WTC11 (cell line): ENCODE data around the gene DCAF6. TPM values are rescaled to one million over a fixed set of nuclear protein-coding genes. Genes with fewer than 3 reads are reported as not detected.

Experiments used
- EMX1 ChIP-seq: fragments of 250-450 bp; sonication (Bioruptor Pico); IDR thresholded peaks from 2 replicates; pipeline ENCODE4 v1.8.0; 2021; ENCODE audit warnings: mild to moderate bottlenecking
- GRHL2 ChIP-seq: fragments of 250-450 bp; sonication (Bioruptor Pico); IDR thresholded peaks from 2 replicates; pipeline ENCODE4 v1.8.0; 2022; ENCODE audit warnings: mild to moderate bottlenecking, moderate library complexity; ENCODE audit not compliant: insufficient replicate concordance, severe bottlenecking
- JUN ChIP-seq: sonication (generic); formaldehyde crosslinking; IDR thresholded peaks from 2 replicates; pipeline ENCODE4 v1.8.0; 2023; ENCODE audit warnings: mild to moderate bottlenecking, missing genetic modification reagents
- MXD4 ChIP-seq: fragments of 250-450 bp; sonication (Bioruptor Pico); IDR thresholded peaks from 2 replicates; pipeline ENCODE4 v1.8.0; 2021; ENCODE audit warnings: mild to moderate bottlenecking, moderate library complexity, borderline replicate concordance
- MYBL2 ChIP-seq: sonication (generic); formaldehyde crosslinking; IDR thresholded peaks from 2 replicates; pipeline ENCODE4 v1.8.1; 2023; ENCODE audit warnings: mild to moderate bottlenecking, moderate library complexity, missing genetic modification reagents
- OVOL2 ChIP-seq: fragments of 250-450 bp; sonication (Bioruptor Pico); IDR thresholded peaks from 2 replicates; pipeline ENCODE4 v1.9.0; 2021; ENCODE audit warnings: mild to moderate bottlenecking, borderline replicate concordance
- RELA ChIP-seq: sonication (generic); formaldehyde crosslinking; IDR thresholded peaks from 2 replicates; pipeline ENCODE4 v1.8.1; 2022; ENCODE audit warnings: missing genetic modification reagents, mild to moderate bottlenecking, borderline replicate concordance
- RORB ChIP-seq: fragments of 250-450 bp; sonication (Bioruptor Pico); IDR thresholded peaks from 2 replicates; pipeline ENCODE4 v1.9.0; 2021; ENCODE audit warnings: mild to moderate bottlenecking
- SMAD4 ChIP-seq: sonication (generic); formaldehyde crosslinking; IDR thresholded peaks from 2 replicates; pipeline ENCODE4 v1.8.0; 2022; ENCODE audit warnings: mild to moderate bottlenecking, missing genetic modification reagents
- TCF7 ChIP-seq: sonication (generic); formaldehyde crosslinking; IDR thresholded peaks from 2 replicates; pipeline ENCODE4 v1.8.0; 2022; ENCODE audit warnings: mild to moderate bottlenecking, low read depth, missing genetic modification reagents, moderate library complexity
- ZNF416 ChIP-seq: fragments of 250-450 bp; sonication (Bioruptor Pico); IDR thresholded peaks from 2 replicates; pipeline ENCODE4 v1.9.0; 2021; ENCODE audit warnings: mild to moderate bottlenecking, inconsistent platforms
- total RNA-seq: library from RNA; stranded (reverse); gene quantifications from 3 replicates; pipeline ENCODE4 v1.2.3, GENCODE V29; 2021
- TF ChIP-seq, protein P1 (sequence below): sonication (generic); formaldehyde crosslinking; IDR thresholded peaks from 2 replicates; pipeline ENCODE4 v1.8.1; 2022; ENCODE audit warnings: missing genetic modification reagents, borderline replicate concordance
- TF ChIP-seq, protein P2 (sequence below): sonication (generic); formaldehyde crosslinking; IDR thresholded peaks from 2 replicates; pipeline ENCODE4 v1.8.1; 2023; ENCODE audit warnings: mild to moderate bottlenecking, missing genetic modification reagents, moderate library complexity
- TF ChIP-seq, protein P3 (sequence below): sonication (generic); formaldehyde crosslinking; IDR thresholded peaks from 2 replicates; pipeline ENCODE4 v1.8.0; 2023; ENCODE audit warnings: missing genetic modification reagents, mild to moderate bottlenecking, borderline replicate concordance
- TF ChIP-seq, protein P4 (sequence below): sonication (generic); formaldehyde crosslinking; IDR thresholded peaks from 2 replicates; pipeline ENCODE4 v1.8.0; 2022; ENCODE audit warnings: mild to moderate bottlenecking, missing genetic modification reagents
- TF ChIP-seq, protein P5 (sequence below): sonication (generic); formaldehyde crosslinking; IDR thresholded peaks from 2 replicates; pipeline ENCODE4 v1.8.1; 2023; ENCODE audit warnings: mild to moderate bottlenecking, missing genetic modification reagents, borderline replicate concordance
- TF ChIP-seq, protein P6 (sequence below): fragments of 200-600 bp; IDR thresholded peaks from 2 replicates; pipeline ENCODE4 v1.8.0; 2022; ENCODE audit warnings: antibody characterized with exemption
- TF ChIP-seq, protein P7 (sequence below): sonication (generic); formaldehyde crosslinking; IDR thresholded peaks from 2 replicates; pipeline ENCODE4 v1.8.1; 2022; ENCODE audit warnings: mild to moderate bottlenecking, missing genetic modification reagents, moderate library complexity, borderline replicate concordance
- TF ChIP-seq, protein P8 (sequence below): sonication (generic); formaldehyde crosslinking; IDR thresholded peaks from 2 replicates; pipeline ENCODE4 v1.8.0; 2023; ENCODE audit warnings: missing genetic modification reagents
- TF ChIP-seq, protein P9 (sequence below): fragments of 250-450 bp; sonication (Bioruptor Pico); conservative IDR thresholded peaks from 2 replicates; pipeline ENCODE4 v1.9.0; 2021; ENCODE audit warnings: mild to moderate bottlenecking

DCAF6 gene
- total RNA-seq, 1 experiment from 2014 or later, result 13.5 TPM

DNA sequence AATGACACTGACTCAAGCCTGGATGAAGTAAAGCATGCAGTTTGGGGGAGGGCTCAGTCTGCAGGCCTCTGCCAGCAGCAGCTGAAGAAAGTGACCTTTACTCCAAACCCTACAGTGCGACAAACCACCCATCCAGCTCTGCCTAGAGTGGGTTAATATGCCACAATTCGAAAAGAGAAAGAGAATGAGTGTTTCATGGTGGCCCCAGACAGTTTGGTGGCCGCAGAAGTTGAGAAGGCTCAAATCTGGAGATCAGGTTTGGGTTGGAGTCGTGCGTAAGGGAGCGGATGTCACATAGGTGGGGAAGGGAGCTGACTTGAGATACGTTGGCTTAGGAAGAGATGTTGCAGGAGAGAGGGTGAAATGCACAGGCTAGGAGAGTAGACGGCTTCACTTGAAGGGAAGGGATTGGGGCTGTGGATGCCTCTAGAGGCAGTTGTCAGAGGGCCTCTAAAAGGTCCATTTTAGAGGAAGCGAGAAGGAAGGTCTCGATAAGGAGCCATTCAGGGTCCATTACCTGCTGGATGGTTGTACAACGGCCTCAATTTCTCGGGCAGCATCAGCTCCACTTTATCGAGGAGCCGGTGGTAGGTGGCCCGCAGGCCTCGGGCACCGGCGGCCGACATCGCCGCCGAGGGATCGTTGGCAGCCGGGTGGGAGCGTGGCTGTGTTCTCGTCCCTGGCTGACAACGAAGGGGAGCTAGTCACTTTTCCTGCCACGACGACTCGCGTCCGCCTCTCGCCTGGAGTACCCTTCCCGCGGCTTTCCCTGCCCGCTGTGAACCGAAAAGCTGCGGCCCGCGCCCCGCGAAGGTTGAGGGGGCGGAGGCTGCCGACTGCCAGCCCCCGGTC lies 1.0 kb upstream of the DCAF6 start (continued):
- TF ChIP-seq, protein P1, sequence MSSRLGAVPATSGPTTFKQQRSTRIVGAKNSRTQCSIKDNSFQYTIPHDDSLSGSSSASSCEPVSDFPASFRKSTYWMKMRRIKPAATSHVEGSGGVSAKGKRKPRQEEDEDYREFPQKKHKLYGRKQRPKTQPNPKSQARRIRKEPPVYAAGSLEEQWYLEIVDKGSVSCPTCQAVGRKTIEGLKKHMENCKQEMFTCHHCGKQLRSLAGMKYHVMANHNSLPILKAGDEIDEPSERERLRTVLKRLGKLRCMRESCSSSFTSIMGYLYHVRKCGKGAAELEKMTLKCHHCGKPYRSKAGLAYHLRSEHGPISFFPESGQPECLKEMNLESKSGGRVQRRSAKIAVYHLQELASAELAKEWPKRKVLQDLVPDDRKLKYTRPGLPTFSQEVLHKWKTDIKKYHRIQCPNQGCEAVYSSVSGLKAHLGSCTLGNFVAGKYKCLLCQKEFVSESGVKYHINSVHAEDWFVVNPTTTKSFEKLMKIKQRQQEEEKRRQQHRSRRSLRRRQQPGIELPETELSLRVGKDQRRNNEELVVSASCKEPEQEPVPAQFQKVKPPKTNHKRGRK (CRISPR knock-in tag), result no peak
- TF ChIP-seq ZNF416 (CRISPR knock-in tag) (0 out of 2 replicates have a peak, but pooled peaks have one; percentile 22), JUN (CRISPR knock-in tag) (no peak), GRHL2 (CRISPR knock-in tag) (no peak), RELA (no peak), OVOL2 (CRISPR knock-in tag) (no peak), MXD4 (CRISPR knock-in tag) (no peak), SMAD4 (CRISPR knock-in tag) (no peak), TCF7 (CRISPR knock-in tag) (no peak), MYBL2 (peak; percentile 55; the same call in 1 of the 2 replicates), EMX1 (CRISPR knock-in tag) (no peak), RORB (CRISPR knock-in tag) (no peak)
- TF ChIP-seq, protein P2, sequence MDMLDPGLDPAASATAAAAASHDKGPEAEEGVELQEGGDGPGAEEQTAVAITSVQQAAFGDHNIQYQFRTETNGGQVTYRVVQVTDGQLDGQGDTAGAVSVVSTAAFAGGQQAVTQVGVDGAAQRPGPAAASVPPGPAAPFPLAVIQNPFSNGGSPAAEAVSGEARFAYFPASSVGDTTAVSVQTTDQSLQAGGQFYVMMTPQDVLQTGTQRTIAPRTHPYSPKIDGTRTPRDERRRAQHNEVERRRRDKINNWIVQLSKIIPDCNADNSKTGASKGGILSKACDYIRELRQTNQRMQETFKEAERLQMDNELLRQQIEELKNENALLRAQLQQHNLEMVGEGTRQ (CRISPR knock-in tag), result no peak
- TF ChIP-seq, protein P3, sequence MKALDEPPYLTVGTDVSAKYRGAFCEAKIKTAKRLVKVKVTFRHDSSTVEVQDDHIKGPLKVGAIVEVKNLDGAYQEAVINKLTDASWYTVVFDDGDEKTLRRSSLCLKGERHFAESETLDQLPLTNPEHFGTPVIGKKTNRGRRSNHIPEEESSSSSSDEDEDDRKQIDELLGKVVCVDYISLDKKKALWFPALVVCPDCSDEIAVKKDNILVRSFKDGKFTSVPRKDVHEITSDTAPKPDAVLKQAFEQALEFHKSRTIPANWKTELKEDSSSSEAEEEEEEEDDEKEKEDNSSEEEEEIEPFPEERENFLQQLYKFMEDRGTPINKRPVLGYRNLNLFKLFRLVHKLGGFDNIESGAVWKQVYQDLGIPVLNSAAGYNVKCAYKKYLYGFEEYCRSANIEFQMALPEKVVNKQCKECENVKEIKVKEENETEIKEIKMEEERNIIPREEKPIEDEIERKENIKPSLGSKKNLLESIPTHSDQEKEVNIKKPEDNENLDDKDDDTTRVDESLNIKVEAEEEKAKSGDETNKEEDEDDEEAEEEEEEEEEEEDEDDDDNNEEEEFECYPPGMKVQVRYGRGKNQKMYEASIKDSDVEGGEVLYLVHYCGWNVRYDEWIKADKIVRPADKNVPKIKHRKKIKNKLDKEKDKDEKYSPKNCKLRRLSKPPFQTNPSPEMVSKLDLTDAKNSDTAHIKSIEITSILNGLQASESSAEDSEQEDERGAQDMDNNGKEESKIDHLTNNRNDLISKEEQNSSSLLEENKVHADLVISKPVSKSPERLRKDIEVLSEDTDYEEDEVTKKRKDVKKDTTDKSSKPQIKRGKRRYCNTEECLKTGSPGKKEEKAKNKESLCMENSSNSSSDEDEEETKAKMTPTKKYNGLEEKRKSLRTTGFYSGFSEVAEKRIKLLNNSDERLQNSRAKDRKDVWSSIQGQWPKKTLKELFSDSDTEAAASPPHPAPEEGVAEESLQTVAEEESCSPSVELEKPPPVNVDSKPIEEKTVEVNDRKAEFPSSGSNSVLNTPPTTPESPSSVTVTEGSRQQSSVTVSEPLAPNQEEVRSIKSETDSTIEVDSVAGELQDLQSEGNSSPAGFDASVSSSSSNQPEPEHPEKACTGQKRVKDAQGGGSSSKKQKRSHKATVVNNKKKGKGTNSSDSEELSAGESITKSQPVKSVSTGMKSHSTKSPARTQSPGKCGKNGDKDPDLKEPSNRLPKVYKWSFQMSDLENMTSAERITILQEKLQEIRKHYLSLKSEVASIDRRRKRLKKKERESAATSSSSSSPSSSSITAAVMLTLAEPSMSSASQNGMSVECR (CRISPR knock-in tag), result no peak
- TF ChIP-seq, protein P4, sequence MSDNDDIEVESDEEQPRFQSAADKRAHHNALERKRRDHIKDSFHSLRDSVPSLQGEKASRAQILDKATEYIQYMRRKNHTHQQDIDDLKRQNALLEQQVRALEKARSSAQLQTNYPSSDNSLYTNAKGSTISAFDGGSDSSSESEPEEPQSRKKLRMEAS, result no peak
- TF ChIP-seq, protein P5, sequence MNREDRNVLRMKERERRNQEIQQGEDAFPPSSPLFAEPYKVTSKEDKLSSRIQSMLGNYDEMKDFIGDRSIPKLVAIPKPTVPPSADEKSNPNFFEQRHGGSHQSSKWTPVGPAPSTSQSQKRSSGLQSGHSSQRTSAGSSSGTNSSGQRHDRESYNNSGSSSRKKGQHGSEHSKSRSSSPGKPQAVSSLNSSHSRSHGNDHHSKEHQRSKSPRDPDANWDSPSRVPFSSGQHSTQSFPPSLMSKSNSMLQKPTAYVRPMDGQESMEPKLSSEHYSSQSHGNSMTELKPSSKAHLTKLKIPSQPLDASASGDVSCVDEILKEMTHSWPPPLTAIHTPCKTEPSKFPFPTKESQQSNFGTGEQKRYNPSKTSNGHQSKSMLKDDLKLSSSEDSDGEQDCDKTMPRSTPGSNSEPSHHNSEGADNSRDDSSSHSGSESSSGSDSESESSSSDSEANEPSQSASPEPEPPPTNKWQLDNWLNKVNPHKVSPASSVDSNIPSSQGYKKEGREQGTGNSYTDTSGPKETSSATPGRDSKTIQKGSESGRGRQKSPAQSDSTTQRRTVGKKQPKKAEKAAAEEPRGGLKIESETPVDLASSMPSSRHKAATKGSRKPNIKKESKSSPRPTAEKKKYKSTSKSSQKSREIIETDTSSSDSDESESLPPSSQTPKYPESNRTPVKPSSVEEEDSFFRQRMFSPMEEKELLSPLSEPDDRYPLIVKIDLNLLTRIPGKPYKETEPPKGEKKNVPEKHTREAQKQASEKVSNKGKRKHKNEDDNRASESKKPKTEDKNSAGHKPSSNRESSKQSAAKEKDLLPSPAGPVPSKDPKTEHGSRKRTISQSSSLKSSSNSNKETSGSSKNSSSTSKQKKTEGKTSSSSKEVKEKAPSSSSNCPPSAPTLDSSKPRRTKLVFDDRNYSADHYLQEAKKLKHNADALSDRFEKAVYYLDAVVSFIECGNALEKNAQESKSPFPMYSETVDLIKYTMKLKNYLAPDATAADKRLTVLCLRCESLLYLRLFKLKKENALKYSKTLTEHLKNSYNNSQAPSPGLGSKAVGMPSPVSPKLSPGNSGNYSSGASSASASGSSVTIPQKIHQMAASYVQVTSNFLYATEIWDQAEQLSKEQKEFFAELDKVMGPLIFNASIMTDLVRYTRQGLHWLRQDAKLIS (CRISPR knock-in tag), result no peak
- TF ChIP-seq, protein P6, sequence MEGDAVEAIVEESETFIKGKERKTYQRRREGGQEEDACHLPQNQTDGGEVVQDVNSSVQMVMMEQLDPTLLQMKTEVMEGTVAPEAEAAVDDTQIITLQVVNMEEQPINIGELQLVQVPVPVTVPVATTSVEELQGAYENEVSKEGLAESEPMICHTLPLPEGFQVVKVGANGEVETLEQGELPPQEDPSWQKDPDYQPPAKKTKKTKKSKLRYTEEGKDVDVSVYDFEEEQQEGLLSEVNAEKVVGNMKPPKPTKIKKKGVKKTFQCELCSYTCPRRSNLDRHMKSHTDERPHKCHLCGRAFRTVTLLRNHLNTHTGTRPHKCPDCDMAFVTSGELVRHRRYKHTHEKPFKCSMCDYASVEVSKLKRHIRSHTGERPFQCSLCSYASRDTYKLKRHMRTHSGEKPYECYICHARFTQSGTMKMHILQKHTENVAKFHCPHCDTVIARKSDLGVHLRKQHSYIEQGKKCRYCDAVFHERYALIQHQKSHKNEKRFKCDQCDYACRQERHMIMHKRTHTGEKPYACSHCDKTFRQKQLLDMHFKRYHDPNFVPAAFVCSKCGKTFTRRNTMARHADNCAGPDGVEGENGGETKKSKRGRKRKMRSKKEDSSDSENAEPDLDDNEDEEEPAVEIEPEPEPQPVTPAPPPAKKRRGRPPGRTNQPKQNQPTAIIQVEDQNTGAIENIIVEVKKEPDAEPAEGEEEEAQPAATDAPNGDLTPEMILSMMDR, result no peak
- TF ChIP-seq, protein P7, sequence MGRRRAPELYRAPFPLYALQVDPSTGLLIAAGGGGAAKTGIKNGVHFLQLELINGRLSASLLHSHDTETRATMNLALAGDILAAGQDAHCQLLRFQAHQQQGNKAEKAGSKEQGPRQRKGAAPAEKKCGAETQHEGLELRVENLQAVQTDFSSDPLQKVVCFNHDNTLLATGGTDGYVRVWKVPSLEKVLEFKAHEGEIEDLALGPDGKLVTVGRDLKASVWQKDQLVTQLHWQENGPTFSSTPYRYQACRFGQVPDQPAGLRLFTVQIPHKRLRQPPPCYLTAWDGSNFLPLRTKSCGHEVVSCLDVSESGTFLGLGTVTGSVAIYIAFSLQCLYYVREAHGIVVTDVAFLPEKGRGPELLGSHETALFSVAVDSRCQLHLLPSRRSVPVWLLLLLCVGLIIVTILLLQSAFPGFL (CRISPR knock-in tag), result no peak
- TF ChIP-seq, protein P8, sequence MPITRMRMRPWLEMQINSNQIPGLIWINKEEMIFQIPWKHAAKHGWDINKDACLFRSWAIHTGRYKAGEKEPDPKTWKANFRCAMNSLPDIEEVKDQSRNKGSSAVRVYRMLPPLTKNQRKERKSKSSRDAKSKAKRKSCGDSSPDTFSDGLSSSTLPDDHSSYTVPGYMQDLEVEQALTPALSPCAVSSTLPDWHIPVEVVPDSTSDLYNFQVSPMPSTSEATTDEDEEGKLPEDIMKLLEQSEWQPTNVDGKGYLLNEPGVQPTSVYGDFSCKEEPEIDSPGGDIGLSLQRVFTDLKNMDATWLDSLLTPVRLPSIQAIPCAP (CRISPR knock-in tag), result no peak
- TF ChIP-seq, protein P9, sequence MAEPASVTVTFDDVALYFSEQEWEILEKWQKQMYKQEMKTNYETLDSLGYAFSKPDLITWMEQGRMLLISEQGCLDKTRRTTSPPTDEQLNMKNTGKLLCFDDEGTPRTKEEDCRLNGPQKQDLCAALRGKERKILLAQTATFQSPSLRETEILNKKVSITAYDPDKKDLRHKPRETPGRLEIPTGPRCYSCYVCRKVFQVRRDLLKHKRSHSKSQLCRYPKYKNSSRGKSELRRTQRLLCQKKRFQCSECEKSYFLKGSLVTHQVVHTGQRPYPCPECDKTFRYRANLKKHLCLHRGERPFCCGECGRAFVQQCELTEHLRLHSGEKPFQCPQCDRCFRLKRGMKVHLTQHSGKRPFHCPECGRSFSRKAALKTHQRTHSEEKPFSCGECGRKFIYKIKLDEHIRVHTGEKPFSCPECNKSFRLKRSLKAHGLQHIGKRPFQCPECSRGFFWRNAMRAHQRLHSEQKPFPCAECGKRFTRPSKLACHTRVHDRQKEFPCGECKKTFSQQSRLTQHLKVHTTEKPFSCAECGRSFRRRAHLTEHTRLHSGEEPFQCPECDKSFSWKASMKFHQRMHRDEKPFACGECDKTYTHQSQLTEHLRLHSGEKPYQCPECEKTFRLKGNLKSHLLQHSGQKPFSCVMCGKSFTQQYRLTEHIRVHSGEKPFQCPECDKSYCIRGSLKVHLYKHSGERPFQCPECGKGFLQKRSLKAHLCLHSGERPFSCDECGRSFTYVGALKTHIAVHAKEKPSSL (CRISPR knock-in tag), result no peak
